ENCODE measurements around the gene SHCBP1L.
"Not testable (repeated sequence)": the region's sequence is repeated elsewhere in the genome, so short reads cannot be mapped to it uniquely, and the experiment has no call there.

The SHCBP1L gene

DNA sequence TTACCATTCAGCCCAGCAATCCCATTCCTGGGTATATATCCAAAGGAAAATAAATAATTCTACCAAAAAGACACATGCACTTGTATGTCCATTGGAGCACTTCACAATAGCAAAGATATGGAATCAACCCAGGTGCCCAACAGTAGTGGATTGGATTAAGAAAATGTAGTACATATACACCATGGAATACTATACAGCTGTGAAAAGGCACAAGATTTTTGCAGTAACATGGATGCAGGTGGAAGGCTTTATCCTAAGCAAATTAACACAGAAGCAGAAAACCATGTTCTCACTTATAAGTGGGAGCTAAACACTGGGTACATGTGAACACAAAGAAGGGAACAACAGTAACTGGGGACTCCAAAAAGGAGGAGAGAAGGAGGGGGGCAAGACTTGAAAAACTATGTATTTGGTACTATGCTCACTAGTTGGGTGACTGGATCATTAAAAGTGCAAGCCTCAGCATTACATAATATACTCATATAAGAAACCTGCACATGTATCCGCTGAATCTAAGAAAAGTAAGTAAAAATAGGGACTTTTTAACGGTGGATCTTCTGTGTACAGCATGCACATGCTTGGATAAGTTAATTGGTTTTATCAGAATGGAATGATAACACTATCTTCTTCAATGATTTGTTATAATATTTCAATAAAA lies 3.9 kb upstream of the SHCBP1L start:
- Histone ChIP-seq H3K9ac (ENCODE audit: low read length) (no peak overlapping the region), H3K4me3 (ENCODE audit: low read depth, low read length, poor library complexity, severe bottlenecking) (no peak overlapping the region), H3K27me3 (ENCODE audit: insufficient read depth, low read length) (no peaks in the 10 kb centered on the region), H3F3A (ENCODE audit: insufficient read depth, low read length) (no peaks in the 10 kb centered on the region), H3K4me1 (ENCODE audit: insufficient read depth, low read length, severe bottlenecking) (no peaks in the 10 kb centered on the region), H3K9me2 (ENCODE audit: low read depth, low read length) (no peaks in the 10 kb centered on the region), H4K20me1 (ENCODE audit: insufficient read depth, low read length) (no peaks in the 10 kb centered on the region), H3K27ac (ENCODE audit: low read depth, low read length, poor library complexity, severe bottlenecking) (no peak overlapping the region), H3K9me3 (ENCODE audit: low read length) (no peaks in the 10 kb centered on the region), H3K4me2 (ENCODE audit: low read length) (no peak overlapping the region), H3K36me3 (ENCODE audit: insufficient read depth, low read length) (no peaks in the 10 kb centered on the region), H2AFZ (ENCODE audit: low read length) (no peak overlapping the region), H3K79me2 (ENCODE audit: insufficient read depth, low read length) (no peaks in the 10 kb centered on the region)
- TF ChIP-seq EZH2 (IDR thresholded peaks at IDR 0.05; ENCODE audit: borderline replicate concordance, low read length): no peak
- TF ChIP-seq, protein P1, sequence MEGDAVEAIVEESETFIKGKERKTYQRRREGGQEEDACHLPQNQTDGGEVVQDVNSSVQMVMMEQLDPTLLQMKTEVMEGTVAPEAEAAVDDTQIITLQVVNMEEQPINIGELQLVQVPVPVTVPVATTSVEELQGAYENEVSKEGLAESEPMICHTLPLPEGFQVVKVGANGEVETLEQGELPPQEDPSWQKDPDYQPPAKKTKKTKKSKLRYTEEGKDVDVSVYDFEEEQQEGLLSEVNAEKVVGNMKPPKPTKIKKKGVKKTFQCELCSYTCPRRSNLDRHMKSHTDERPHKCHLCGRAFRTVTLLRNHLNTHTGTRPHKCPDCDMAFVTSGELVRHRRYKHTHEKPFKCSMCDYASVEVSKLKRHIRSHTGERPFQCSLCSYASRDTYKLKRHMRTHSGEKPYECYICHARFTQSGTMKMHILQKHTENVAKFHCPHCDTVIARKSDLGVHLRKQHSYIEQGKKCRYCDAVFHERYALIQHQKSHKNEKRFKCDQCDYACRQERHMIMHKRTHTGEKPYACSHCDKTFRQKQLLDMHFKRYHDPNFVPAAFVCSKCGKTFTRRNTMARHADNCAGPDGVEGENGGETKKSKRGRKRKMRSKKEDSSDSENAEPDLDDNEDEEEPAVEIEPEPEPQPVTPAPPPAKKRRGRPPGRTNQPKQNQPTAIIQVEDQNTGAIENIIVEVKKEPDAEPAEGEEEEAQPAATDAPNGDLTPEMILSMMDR (IDR thresholded peaks at IDR 0.05; ENCODE audit: low read length): no peak

DNA sequence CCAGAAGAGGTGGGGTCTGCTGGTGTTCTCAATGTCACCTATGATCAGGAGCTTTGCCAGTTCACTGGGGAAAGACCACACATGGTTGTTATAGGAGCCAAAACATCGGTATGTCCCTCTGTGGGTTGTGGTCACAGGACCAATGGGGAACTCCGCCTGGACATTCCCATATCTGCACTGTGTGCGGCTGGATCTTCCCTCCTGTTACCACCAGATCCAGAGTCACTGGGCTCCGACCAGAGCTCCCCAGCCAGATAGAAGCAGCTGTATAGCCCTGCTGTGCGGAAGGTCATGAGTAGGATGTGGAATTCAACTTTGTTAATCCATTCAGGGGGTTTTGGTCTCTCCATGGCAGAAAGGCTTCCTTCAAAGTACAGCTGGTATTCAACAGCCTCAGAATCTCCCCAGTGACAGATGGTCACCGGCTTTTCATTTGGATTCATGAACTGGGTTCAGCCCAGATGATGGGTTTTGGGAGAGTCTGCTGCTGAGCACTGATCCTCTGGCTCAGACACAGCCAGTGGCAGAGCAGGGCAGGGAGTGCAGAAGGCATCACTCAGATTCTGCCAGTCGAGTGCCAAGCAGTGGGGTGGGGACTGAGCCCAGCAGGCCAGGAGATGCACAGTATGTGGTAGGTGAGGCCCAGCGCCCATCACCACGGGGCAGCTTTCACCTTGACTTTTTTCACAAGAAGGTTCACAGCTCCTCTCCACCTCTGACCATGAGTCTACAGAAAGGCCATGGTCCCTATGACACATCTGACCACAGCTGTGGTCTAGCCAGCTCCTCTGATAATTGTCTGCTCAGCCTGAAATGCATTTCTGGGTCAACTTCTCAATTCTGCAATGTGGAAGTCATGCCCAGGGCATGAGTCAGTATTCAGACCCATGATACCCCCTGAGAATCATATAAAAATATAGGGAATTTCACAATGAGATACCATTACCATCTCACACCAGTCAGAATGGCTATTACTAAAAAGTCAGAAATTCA lies 2.9 kb upstream of the SHCBP1L start:
- no peak overlapping the region for H3K9ac ChIP-seq (ENCODE audit: low read length)
- H3F3A ChIP-seq (ENCODE audit: insufficient read depth, low read length): no peaks in the 10 kb centered on the region
- TF ChIP-seq, protein P1 (IDR thresholded peaks at IDR 0.05; ENCODE audit: low read length): no peak
- no peak for TF ChIP-seq EZH2 (IDR thresholded peaks at IDR 0.05; ENCODE audit: borderline replicate concordance, low read length)
- H4K20me1 ChIP-seq (ENCODE audit: insufficient read depth, low read length): no peaks in the 10 kb centered on the region
- no peak overlapping the region for H3K4me2 ChIP-seq (ENCODE audit: low read length)
- H3K4me3 ChIP-seq (ENCODE audit: low read depth, low read length, poor library complexity, severe bottlenecking): no peak overlapping the region
- no peaks in the 10 kb centered on the region for H3K36me3 ChIP-seq (ENCODE audit: insufficient read depth, low read length)
- no peaks in the 10 kb centered on the region for H3K9me2 ChIP-seq (ENCODE audit: low read depth, low read length)
- H3K27me3 ChIP-seq (ENCODE audit: insufficient read depth, low read length): no peaks in the 10 kb centered on the region
- H3K27ac ChIP-seq (ENCODE audit: low read depth, low read length, poor library complexity, severe bottlenecking): no peak overlapping the region
- no peak overlapping the region for H2AFZ ChIP-seq (ENCODE audit: low read length)
- H3K4me1 ChIP-seq (ENCODE audit: insufficient read depth, low read length, severe bottlenecking): no peaks in the 10 kb centered on the region
- H3K79me2 ChIP-seq (ENCODE audit: insufficient read depth, low read length): no peaks in the 10 kb centered on the region
- H3K9me3 ChIP-seq (ENCODE audit: low read length): no peaks in the 10 kb centered on the region

DNA sequence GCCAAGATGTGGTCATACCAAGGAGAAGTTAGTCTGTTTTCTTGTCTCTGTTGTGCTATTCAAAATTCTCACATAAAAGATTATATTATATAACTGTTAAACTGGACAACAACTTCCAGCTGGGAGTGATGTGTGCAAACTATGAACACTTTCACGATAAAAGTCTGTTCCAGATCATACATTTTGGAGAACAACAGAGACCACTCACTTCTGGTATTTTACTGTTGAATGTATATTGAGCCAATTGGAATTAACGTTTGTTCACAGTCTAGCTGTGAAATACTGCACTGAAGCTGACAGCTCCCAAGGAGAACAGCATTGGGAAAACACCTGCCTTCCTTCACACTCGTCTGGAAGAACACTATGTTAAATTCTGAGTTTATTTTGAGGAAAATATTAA lies 860 bp upstream of the SHCBP1L start:
- Histone ChIP-seq H3F3A (ENCODE audit: insufficient read depth, low read length) (no peaks in the 10 kb centered on the region), H3K79me2 (ENCODE audit: insufficient read depth, low read length) (no peaks in the 10 kb centered on the region), H4K20me1 (ENCODE audit: insufficient read depth, low read length) (no peaks in the 10 kb centered on the region), H3K9me3 (ENCODE audit: low read length) (no peaks in the 10 kb centered on the region), H2AFZ (ENCODE audit: low read length) (no peak overlapping the region), H3K9me2 (ENCODE audit: low read depth, low read length) (no peaks in the 10 kb centered on the region), H3K4me2 (ENCODE audit: low read length) (no peak overlapping the region), H3K4me1 (ENCODE audit: insufficient read depth, low read length, severe bottlenecking) (no peaks in the 10 kb centered on the region), H3K4me3 (ENCODE audit: low read depth, low read length, poor library complexity, severe bottlenecking) (no peak overlapping the region), H3K36me3 (ENCODE audit: insufficient read depth, low read length) (no peaks in the 10 kb centered on the region), H3K27ac (ENCODE audit: low read depth, low read length, poor library complexity, severe bottlenecking) (no peak overlapping the region), H3K27me3 (ENCODE audit: insufficient read depth, low read length) (no peaks in the 10 kb centered on the region), H3K9ac (ENCODE audit: low read length) (no peak overlapping the region)
- no peak for TF ChIP-seq EZH2 (IDR thresholded peaks at IDR 0.05; ENCODE audit: borderline replicate concordance, low read length)
- TF ChIP-seq, protein P1 (IDR thresholded peaks at IDR 0.05; ENCODE audit: low read length): no peak

DNA sequence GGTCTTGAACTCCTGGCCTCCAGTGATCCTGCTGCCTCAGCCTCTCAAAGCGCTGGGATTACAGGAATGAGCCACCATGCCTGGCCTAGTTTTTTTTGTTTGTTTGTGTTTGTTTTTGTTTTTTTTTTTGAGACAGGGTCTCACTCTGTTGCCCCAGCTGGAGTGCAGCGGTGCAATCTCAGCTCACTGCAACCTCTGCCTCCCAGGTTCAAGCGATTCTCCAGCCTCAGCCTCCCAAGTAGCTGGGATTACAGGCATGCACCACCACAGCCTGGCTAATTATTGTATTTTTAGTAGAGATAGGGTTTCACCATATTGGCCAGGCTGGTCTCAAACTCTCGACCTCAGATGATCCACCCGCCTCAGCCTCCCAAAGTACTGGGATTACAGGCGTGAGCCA lies 9.6 kb downstream of the SHCBP1L start:
- not testable (repeated sequence) for H3K9me2 ChIP-seq (ENCODE audit: low read depth, low read length); H3K9me3 ChIP-seq (ENCODE audit: low read length); H3K4me3 ChIP-seq (ENCODE audit: low read depth, low read length, poor library complexity, severe bottlenecking); H3K4me1 ChIP-seq (ENCODE audit: insufficient read depth, low read length, severe bottlenecking); H3K36me3 ChIP-seq (ENCODE audit: insufficient read depth, low read length); H3K27ac ChIP-seq (ENCODE audit: low read depth, low read length, poor library complexity, severe bottlenecking); H3K27me3 ChIP-seq (ENCODE audit: insufficient read depth, low read length); H4K20me1 ChIP-seq (ENCODE audit: insufficient read depth, low read length); H3K4me2 ChIP-seq (ENCODE audit: low read length); H3K9ac ChIP-seq (ENCODE audit: low read length); H3F3A ChIP-seq (ENCODE audit: insufficient read depth, low read length); H3K79me2 ChIP-seq (ENCODE audit: insufficient read depth, low read length); H2AFZ ChIP-seq (ENCODE audit: low read length)

DNA sequence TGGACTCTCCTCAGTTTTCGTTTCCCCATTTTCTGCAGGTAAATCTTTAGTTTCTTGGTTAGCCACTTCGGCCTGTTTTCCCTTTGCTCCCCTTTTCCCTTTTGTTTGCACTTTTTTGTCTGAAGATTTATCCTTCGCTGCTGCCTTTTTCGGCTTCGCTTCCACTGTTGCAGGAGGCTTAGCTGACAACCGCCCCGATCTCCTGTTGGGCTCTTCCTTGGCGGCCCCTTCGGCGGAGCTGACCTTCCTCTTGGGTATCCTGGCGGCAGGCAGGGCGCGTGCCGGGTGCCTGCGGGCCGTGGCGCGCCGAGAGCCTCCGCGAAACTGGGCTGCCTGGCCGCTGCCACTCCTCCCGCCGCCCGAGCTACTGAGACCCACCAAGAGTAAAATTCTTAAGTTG lies 10.8 kb downstream of the SHCBP1L start:
- H3K27ac ChIP-seq (ENCODE audit: low read depth, low read length, poor library complexity, severe bottlenecking); H3K27me3 ChIP-seq (ENCODE audit: insufficient read depth, low read length); H3K9ac ChIP-seq (ENCODE audit: low read length); H3K4me1 ChIP-seq (ENCODE audit: insufficient read depth, low read length, severe bottlenecking); H3K4me3 ChIP-seq (ENCODE audit: low read depth, low read length, poor library complexity, severe bottlenecking); H3F3A ChIP-seq (ENCODE audit: insufficient read depth, low read length); H3K4me2 ChIP-seq (ENCODE audit: low read length); H3K79me2 ChIP-seq (ENCODE audit: insufficient read depth, low read length); H4K20me1 ChIP-seq (ENCODE audit: insufficient read depth, low read length); H3K9me3 ChIP-seq (ENCODE audit: low read length); H3K9me2 ChIP-seq (ENCODE audit: low read depth, low read length); H2AFZ ChIP-seq (ENCODE audit: low read length); H3K36me3 ChIP-seq (ENCODE audit: insufficient read depth, low read length): not testable (repeated sequence)

Measured in OCI-LY1 (cell line).